ENCODE data around the gene COL24A1. TPM values are rescaled to one million over a fixed set of nuclear protein-coding genes. Genes with fewer than 3 reads are reported as not detected.

The COL24A1 gene
- total and polyA plus RNA-seq, 2 of the 8 experiments (the other 6 are each of a cell fraction or from before 2014, with no cell fraction given), result 0.23 to 1.1 TPM

DNA sequence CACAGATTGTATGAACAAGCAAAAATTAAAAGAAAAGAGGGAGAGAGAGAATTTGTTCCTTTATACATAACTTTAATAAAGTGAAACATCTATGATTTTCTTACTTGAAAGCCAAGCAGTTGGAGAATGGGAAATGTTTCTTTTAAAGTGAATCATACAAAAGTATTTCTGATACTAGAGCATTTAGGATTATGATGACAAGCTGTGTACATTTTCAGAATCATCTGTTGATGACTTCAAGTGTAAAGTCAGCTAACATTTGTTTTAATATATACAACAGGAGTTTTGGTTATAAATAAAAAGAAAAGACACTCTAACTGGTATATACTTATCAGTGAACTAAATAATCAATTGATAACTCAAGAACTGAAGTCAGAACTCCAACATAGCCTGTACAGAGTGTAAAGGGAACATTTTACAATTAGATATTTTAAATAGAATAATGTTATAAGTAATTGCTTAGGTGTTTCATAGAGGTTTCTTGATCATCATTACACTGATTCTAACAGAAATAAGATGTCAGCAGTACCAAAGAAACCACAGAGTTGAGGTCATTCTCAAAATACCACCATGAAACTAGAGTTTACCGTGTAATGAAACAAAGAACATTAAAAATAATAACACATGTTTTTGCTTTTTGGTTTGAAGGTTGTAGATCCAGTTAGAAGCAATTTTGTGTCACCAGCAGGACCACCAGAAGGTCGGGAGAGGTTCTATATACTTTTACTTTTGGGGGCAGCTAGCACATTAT, 103.4 kb downstream of the COL24A1 start:
- H2BK20ac ChIP-seq (ENCODE audit: low read length), result no peak overlapping the region
- H3K36me3 ChIP-seq (ENCODE audit: control insufficient read depth in 2 of 4, insufficient read depth in 4 of 4, low read length in 3 of 4), result no peaks in the 10 kb centered on the region
- TF ChIP-seq JUND (IDR thresholded peaks at IDR 0.05; ENCODE audit: low read length) (no peak), CBX8 (IDR thresholded peaks at IDR 0.05; ENCODE audit: borderline replicate concordance, low read depth, low read length) (no peak), RXRA (IDR thresholded peaks at IDR 0.05; ENCODE audit: insufficient read depth, low read depth, low read length) (no peak)
- no peak overlapping the region for H3K14ac ChIP-seq (ENCODE audit: insufficient read length)
- H3K23me2 ChIP-seq (ENCODE audit: low read depth, low read length), result no peaks in the 10 kb centered on the region
- DNase-seq (ENCODE audit: low read depth in 1 of 2, low spot score in 2 of 2) (no peak), FAIRE-seq (no peak)
- no peak overlapping the region for H3K9ac ChIP-seq (replicated peaks in 1 of 4; ENCODE audit: extremely low read depth in 1 of 4, low read depth in 3 of 4, low read length in 3 of 4)
- H3K18ac ChIP-seq (ENCODE audit: extremely low read depth, low read length), result no peak overlapping the region
- no peak overlapping the region for H4K91ac ChIP-seq (replicated peaks; ENCODE audit: insufficient read length, low read length)
- H2BK120ac ChIP-seq (replicated peaks; ENCODE audit: low read depth, low read length), result no peak overlapping the region
- H3K27me3 ChIP-seq (replicated peaks in 1 of 4; ENCODE audit: control insufficient read depth in 3 of 4, extremely low read depth in 1 of 4, insufficient read depth in 3 of 4, low read length in 3 of 4), result no peaks in the 10 kb centered on the region
- H2BK5ac ChIP-seq (ENCODE audit: low read depth, low read length), result no peak overlapping the region
- H2BK15ac ChIP-seq (ENCODE audit: low read length), result no peak overlapping the region
- no peak overlapping the region for H4K8ac ChIP-seq (ENCODE audit: extremely low read depth, insufficient read depth, low read length)
- ChIA-PET POLR2A (ENCODE audit: partially characterized antibody) (no interaction called here), CTCF (ENCODE audit: partially characterized antibody) (no interaction called here)
- H2AFZ ChIP-seq (ENCODE audit: low read length), result no peak overlapping the region
- no peaks in the 10 kb centered on the region for H4K20me1 ChIP-seq (replicated peaks in 1 of 2; ENCODE audit: control insufficient read depth in 1 of 2, insufficient read depth in 2 of 2, low read length in 2 of 2)
- no peaks in the 10 kb centered on the region for H3K79me1 ChIP-seq (ENCODE audit: low read depth, low read length)
- no peak overlapping the region for H2AK5ac ChIP-seq (ENCODE audit: low read depth, low read length)
- no peak overlapping the region for H2BK12ac ChIP-seq (ENCODE audit: low read depth, low read length)
- no peak overlapping the region for H4K5ac ChIP-seq (ENCODE audit: insufficient read length, low read depth, low read length)
- no peak overlapping the region for H3K4me3 ChIP-seq (ENCODE audit: extremely low read depth in 1 of 4, insufficient read depth in 2 of 4, low read depth in 3 of 4, low read length in 4 of 4)
- H3K4ac ChIP-seq (replicated peaks; ENCODE audit: insufficient read length, low read depth, low read length), result no peak overlapping the region
- no peak overlapping the region for H3K23ac ChIP-seq (ENCODE audit: insufficient read length)
- no peak overlapping the region for H3K4me2 ChIP-seq (ENCODE audit: insufficient read depth in 1 of 2, low read depth in 2 of 2, low read length in 2 of 2)
- H3K4me1 ChIP-seq (replicated peaks in 1 of 4; ENCODE audit: control insufficient read depth in 3 of 4, insufficient read depth in 4 of 4, low read length in 3 of 4), result no peaks in the 10 kb centered on the region
- H3K9me3 ChIP-seq (ENCODE audit: insufficient read depth in 2 of 2, low read depth in 1 of 2, low read length in 1 of 2), result no peaks in the 10 kb centered on the region
- H3K56ac ChIP-seq (replicated peaks; ENCODE audit: insufficient read length, low read depth, low read length), result no peak overlapping the region
- H3K79me2 ChIP-seq (ENCODE audit: control insufficient read depth in 1 of 2, insufficient read depth in 2 of 2, low read length in 2 of 2), result no peaks in the 10 kb centered on the region
- H3K27ac ChIP-seq (ENCODE audit: low read depth, low read length), result no peak overlapping the region
- 98% methylated on average over 2 of the region's 2 CpGs; no CpG with 5 or more reads in 1 of the 2 experiments for WGBS, 2 experiments (ENCODE audit: extremely low coverage in 1 of 2, insufficient coverage in 1 of 2, insufficient read length in 1 of 2, insufficient replicate concordance in 2 of 2, low coverage in 1 of 2, low lambda C conversion rate in 2 of 2, missing lambda C conversion rate in 1 of 2)

Data from H1 (cell line).